Transverse colon (tissue), 4 donors: ENCODE results near the gene RUSC1.

ENCODE experiments used
- EP300 ChIP-seq: sonication (generic); formaldehyde crosslinking; IDR thresholded peaks from one replicate; pipeline ENCODE4 v1.6.1; 2017; ENCODE audit warnings: antibody characterized with exemption, low read depth
- POLR2A ChIP-seq: fragments of 450-650 bp; IDR thresholded peaks from one replicate; pipeline ENCODE4 v1.6.1; 2016; ENCODE audit warnings: antibody characterized with exemption, mild to moderate bottlenecking, moderate library complexity
- POLR2AphosphoS5 ChIP-seq, 3 donors: sonication (generic); formaldehyde crosslinking; IDR thresholded peaks; one replicate each; pipeline ENCODE4 v1.6.1; 2016; ENCODE audit warnings: antibody characterized with exemption in 3 of 3
- TF ChIP-seq, protein P1 (sequence below), 5 experiments: fragments of 200-600 bp in 3 of 5; fragments of 450-650 bp in 2 of 5; sonication (generic) in 3 of 5; IDR thresholded peaks; 1 replicate in 2 of 5; 2 replicates in 3 of 5; pipeline ENCODE4 v1.5.1; 2016 to 2017; ENCODE audit warnings: antibody characterized with exemption in 5 of 5, inconsistent platforms in 3 of 5, mild to moderate bottlenecking in 2 of 5, moderate library complexity in 1 of 5

- TF ChIP-seq, protein P1, sequence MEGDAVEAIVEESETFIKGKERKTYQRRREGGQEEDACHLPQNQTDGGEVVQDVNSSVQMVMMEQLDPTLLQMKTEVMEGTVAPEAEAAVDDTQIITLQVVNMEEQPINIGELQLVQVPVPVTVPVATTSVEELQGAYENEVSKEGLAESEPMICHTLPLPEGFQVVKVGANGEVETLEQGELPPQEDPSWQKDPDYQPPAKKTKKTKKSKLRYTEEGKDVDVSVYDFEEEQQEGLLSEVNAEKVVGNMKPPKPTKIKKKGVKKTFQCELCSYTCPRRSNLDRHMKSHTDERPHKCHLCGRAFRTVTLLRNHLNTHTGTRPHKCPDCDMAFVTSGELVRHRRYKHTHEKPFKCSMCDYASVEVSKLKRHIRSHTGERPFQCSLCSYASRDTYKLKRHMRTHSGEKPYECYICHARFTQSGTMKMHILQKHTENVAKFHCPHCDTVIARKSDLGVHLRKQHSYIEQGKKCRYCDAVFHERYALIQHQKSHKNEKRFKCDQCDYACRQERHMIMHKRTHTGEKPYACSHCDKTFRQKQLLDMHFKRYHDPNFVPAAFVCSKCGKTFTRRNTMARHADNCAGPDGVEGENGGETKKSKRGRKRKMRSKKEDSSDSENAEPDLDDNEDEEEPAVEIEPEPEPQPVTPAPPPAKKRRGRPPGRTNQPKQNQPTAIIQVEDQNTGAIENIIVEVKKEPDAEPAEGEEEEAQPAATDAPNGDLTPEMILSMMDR (IDR thresholded peaks at IDR 0.05) = no peak
- no peak for TF ChIP-seq POLR2A
- no peak for TF ChIP-seq EP300
- no peak for TF ChIP-seq POLR2AphosphoS5 (IDR thresholded peaks at IDR 0.05)
Measured at GRCh38 chr1:155334962-155335361, 14.3 kb downstream of the RUSC1 start.
